ENCODE results near the gene BRCC3.

GRCh38 chrX:155055494-155055893, 15.8 kb upstream of the BRCC3 start:
- no peak for TF ChIP-seq ZNF446 (CRISPR knock-in tag; IDR thresholded peaks at IDR 0.05)
- TF ChIP-seq ZFP90 (CRISPR knock-in tag; IDR thresholded peaks at IDR 0.05; ENCODE audit: borderline replicate concordance): no peak

All from HepG2 (cell line).